OCI-LY1 (cell line): ENCODE measurements around the gene GALNT14.

Experiments
- EZH2 ChIP-seq: fragments of 200-600 bp; sonication (generic), shearing (Covaris generic); IDR thresholded peaks from 2 replicates; pipeline ENCODE4 v1.8.0; 2017; ENCODE audit warnings: borderline replicate concordance, mixed run types, mild to moderate bottlenecking, antibody characterized with exemption, low read length, moderate library complexity, mixed read lengths
- TF ChIP-seq, protein P1 (sequence below): fragments of 200-600 bp; sonication (generic), shearing (Covaris generic); IDR thresholded peaks from 2 replicates; pipeline ENCODE4 v1.5.1; 2017; ENCODE audit warnings: mild to moderate bottlenecking, antibody characterized with exemption, low read length, moderate library complexity, mixed read lengths

DNA sequence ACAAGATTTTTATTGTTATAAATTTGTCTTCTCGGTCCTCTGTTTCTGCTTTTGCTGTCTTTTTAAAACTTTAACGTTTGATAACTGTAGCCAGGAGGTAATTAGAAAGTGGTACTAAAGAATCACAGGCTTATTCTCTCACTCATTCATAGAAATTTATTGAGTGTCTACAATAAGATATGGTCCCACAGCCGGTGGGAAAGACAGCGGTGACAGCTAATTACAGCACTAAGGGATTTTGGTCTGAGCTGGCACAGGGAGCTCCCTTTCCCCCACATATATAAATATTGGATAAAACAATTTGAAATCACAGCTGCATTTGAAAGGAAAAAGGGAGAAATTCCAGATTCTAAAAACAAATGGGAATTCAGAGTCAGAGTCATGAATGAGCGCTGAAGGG is 237.9 kb downstream of the GALNT14 start:
- TF ChIP-seq, protein P1, sequence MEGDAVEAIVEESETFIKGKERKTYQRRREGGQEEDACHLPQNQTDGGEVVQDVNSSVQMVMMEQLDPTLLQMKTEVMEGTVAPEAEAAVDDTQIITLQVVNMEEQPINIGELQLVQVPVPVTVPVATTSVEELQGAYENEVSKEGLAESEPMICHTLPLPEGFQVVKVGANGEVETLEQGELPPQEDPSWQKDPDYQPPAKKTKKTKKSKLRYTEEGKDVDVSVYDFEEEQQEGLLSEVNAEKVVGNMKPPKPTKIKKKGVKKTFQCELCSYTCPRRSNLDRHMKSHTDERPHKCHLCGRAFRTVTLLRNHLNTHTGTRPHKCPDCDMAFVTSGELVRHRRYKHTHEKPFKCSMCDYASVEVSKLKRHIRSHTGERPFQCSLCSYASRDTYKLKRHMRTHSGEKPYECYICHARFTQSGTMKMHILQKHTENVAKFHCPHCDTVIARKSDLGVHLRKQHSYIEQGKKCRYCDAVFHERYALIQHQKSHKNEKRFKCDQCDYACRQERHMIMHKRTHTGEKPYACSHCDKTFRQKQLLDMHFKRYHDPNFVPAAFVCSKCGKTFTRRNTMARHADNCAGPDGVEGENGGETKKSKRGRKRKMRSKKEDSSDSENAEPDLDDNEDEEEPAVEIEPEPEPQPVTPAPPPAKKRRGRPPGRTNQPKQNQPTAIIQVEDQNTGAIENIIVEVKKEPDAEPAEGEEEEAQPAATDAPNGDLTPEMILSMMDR: no peak
- no peak for TF ChIP-seq EZH2
